AG09309 (cell line): Measurements from ENCODE around the gene MMP28.

ENCODE experiments used
- DNase-seq: peaks from one replicate; pipeline ENCODE4 v3.0.0-alpha.2; 2010; ENCODE audit warnings: low read depth
- H3K4me3 ChIP-seq: 2 replicates; pipeline ENCODE4 v1.5.1; 2011; ENCODE audit warnings: mild to moderate bottlenecking, low read depth, low read length, moderate library complexity; ENCODE audit not compliant: control insufficient read depth
- TF ChIP-seq, protein P1 (sequence below): IDR thresholded peaks from 2 replicates; pipeline ENCODE4 v1.5.1; 2011; ENCODE audit warnings: mild to moderate bottlenecking, low read depth, low read length, inconsistent platforms; ENCODE audit not compliant: insufficient read depth, control insufficient read depth; ENCODE audit errors: missing control alignments

Gene MMP28

DNA sequence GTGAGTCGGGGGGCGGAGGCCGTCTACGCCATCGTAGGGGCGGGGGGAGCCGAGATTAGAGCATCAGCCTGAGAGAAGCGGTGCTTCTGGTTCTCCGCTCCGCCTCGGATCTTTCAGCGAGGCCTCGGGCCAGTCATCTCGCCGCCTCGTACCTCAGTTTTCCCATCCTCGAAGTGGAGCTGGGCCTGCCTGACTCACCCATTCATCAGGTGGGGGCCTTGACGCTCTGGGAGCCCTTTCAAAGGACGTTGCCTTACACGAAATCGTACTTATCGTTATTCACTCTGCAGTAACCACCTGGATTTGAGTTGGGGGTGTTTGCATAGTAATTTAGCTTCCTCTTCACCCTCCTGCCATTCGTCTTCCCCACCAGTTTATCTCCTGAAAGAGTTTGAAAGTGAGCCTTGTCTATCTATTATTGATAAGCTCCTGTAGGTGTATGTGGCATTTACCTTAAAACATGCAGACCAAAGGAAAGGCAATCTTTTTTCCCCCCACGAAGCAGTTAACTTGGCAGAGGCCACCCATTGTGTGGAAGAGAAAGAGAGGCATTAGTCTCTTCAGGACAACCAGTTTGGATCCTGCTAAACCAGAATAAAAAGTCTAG lies 14.5 kb upstream of the MMP28 start:
- TF ChIP-seq, protein P1, sequence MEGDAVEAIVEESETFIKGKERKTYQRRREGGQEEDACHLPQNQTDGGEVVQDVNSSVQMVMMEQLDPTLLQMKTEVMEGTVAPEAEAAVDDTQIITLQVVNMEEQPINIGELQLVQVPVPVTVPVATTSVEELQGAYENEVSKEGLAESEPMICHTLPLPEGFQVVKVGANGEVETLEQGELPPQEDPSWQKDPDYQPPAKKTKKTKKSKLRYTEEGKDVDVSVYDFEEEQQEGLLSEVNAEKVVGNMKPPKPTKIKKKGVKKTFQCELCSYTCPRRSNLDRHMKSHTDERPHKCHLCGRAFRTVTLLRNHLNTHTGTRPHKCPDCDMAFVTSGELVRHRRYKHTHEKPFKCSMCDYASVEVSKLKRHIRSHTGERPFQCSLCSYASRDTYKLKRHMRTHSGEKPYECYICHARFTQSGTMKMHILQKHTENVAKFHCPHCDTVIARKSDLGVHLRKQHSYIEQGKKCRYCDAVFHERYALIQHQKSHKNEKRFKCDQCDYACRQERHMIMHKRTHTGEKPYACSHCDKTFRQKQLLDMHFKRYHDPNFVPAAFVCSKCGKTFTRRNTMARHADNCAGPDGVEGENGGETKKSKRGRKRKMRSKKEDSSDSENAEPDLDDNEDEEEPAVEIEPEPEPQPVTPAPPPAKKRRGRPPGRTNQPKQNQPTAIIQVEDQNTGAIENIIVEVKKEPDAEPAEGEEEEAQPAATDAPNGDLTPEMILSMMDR, result no peak
- DNase-seq, result no peak
- peak overlapping the region; percentile 92 for H3K4me3 ChIP-seq

DNA sequence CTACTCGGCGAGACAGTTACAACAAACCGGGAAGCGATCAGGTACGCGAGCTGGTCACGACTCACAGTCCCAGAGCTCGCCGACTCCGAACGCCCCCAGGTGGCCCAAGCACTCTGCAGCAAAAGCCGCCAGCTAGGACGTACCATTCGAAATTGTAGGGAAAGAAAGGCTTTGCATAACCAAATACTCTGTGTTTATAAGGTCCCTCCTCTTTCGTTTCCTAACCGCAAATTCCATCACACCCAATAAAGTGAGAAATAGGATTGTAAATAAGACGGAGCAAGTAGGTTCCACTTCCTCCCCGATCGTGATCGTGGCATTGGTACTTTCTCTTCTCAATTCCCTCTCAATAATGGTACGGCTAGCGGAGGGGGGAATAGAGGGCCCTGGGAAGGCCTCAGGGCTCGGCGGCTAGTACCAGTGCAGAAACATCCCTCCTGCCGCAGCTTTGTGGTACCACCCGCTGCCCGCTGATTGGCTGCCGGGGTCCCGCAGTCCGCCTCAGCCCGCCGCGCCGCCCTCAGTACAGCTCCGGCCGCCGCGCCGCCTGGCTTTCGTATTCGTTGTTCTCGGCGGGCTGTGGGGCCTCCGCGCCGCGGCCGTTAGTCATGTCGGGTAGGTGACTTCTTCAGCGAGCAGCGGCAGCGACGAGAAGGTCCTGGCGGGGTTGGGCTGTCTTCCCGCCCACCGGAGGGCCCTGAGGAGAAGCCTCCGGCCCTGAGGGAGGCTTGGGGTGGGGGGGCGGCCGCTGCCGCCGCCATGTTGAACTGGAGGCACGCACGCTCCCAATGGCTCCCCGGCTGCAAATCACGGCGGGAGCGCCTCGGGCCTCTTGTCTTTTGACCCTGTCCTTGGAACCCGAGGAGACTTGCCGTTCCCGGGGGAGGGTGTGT lies 13.8 kb upstream of the MMP28 start, which contains the start of gene TAF15:
Gene TAF15 (plus strand): TSS at position 523 of the 893 bp plus-strand sequence. CDS start 86 bp downstream, at position 609.
- H3K4me3 ChIP-seq, result peak within 1 kb of the TSS; percentile 92
- peak; percentile 98 for DNase-seq
- TF ChIP-seq, protein P1, result peak; percentile 75

GRCh38 chr17:35808240-35808961 lies 13.0 kb upstream of the MMP28 start:
- H3K4me3 ChIP-seq, result peak overlapping the region; percentile 40
- DNase-seq, result no peak
- TF ChIP-seq, protein P1, result no peak

DNA sequence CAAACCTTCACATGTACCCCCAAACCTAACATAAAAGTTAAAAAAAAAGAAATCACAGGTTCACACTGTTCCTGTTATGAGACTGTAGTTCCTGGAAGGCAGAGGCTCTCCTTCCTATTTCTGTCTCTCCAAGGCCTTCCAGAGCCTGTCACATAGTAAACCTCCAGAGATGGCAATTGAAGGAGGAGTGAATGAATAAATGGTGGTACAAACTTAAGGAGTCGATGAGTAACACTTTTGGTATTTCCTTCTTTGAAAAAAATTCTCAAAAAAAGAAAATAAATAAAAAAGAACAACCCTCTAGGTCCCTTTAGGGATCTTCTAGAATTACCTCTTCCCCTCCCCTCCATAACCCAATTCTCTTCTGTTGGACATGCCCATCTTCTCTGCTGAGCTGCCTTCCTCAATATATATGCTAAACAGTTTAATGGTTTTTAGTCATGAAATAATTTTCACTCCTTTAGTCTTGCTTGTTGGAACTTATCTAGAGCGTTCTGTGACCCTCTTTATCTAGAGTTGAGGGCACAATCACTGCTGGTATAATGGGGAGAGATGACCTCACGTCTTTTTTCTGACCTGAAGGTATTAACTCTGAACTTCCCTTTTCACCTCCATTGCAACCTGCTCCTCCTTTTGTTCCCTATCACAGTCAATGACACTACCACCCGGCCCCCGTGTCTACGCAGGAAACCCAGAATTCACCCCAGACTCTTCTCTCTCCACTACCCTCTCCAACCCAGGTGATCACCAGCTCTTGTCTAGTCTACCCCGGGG lies 12.1 kb upstream of the MMP28 start:
- no peak for DNase-seq
- H3K4me3 ChIP-seq, result no peak overlapping the region
- TF ChIP-seq, protein P1, result no peak

GRCh38 chr17:35804658-35805192 lies 9.3 kb upstream of the MMP28 start:
- peak; percentile 93 for DNase-seq
- TF ChIP-seq, protein P1, result peak; percentile 96
- no peak overlapping the region for H3K4me3 ChIP-seq
